ENCODE measurements around the gene DLG1.
"Not testable (repeated sequence)": the region's sequence is repeated elsewhere in the genome, so short reads cannot be mapped to it uniquely, and the experiment has no call there.

DLG1 gene

GRCh38 chr3:197082871-197083270 is 215.5 kb downstream of the DLG1 start:
- no peak for DNase-seq

- no peak for DNase-seq
These were observed 218.1 kb downstream of the DLG1 start for GRCh38 chr3:197080344-197080743.

GRCh38 chr3:197076415-197076814 is 222.0 kb downstream of the DLG1 start:
- DNase-seq = no peak

GRCh38 chr3:197068077-197068476 is 230.3 kb downstream of the DLG1 start:
- no peak for DNase-seq

GRCh38 chr3:197064771-197065170 is 233.6 kb downstream of the DLG1 start:
- DNase-seq = no peak

- DNase-seq = no peak
These were observed 236.0 kb downstream of the DLG1 start for GRCh38 chr3:197062446-197062845.

- not testable (repeated sequence) for DNase-seq
These were observed 246.8 kb downstream of the DLG1 start for GRCh38 chr3:197051637-197052036.

GRCh38 chr3:197050511-197050910 is 247.9 kb downstream of the DLG1 start:
- no peak for DNase-seq

GRCh38 chr3:197042539-197042938 is 255.9 kb downstream of the DLG1 start:
- DNase-seq = no peak

- no peak for DNase-seq
These were observed 256.4 kb downstream of the DLG1 start for GRCh38 chr3:197041875-197042488.

- no peak for DNase-seq
These were observed 257.8 kb downstream of the DLG1 start for GRCh38 chr3:197040658-197041057.

GRCh38 chr3:197038679-197039462 is 259.5 kb downstream of the DLG1 start:
- no peak for DNase-seq

- no peak for DNase-seq
These were observed 262.8 kb downstream of the DLG1 start for GRCh38 chr3:197035577-197035976.

GRCh38 chr3:197034778-197035177 is 263.6 kb downstream of the DLG1 start:
- DNase-seq = not testable (repeated sequence)

- DNase-seq = not testable (repeated sequence)
These were observed 264.6 kb downstream of the DLG1 start for GRCh38 chr3:197033764-197034163.

GRCh38 chr3:197031315-197032285 is 266.8 kb downstream of the DLG1 start:
- DNase-seq = no peak

GRCh38 chr3:197030379-197031314 is 267.8 kb downstream of the DLG1 start:
- no peak for DNase-seq

- peak; percentile 74 for DNase-seq
These were observed 268.8 kb downstream of the DLG1 start, which contains the start of gene MELTF for GRCh38 chr3:197029511-197030167. MELTF (minus strand) TSS chr3:197029817; CDS start chr3:197029702, 115 bp downstream.

- DNase-seq = no peak
These were observed 269.5 kb downstream of the DLG1 start for GRCh38 chr3:197028728-197029510.
